NOMO-1 treated with dmso at 0.1 percent for 144 hours (cell line): ENCODE results near the gene TUT7.

Experiments used
- DNase-seq: peaks from one replicate; lab custom pipeline; 2025; ENCODE audit not compliant: unreplicated experiment; lab: John Stamatoyannopoulos, UW

The TUT7 gene

GRCh38 chr9:86259557-86259956 lies 94.7 kb downstream of the TUT7 start, which contains the start of gene C9orf153:
Gene C9orf153 (minus strand): TSS chr9:86259657. CDS start chr9:86229603, 30,054 bp downstream.
- DNase-seq = no peak

- no peak for DNase-seq
Observed at GRCh38 chr9:86257391-86257790, 96.8 kb downstream of the TUT7 start.

GRCh38 chr9:86256653-86257052 lies 97.6 kb downstream of the TUT7 start:
- no peak for DNase-seq

GRCh38 chr9:86253577-86253976 lies 100.6 kb downstream of the TUT7 start:
- DNase-seq = no peak

- DNase-seq = no peak
Observed at GRCh38 chr9:86252870-86253269, 101.3 kb downstream of the TUT7 start.

GRCh38 chr9:86250123-86250522 lies 104.1 kb downstream of the TUT7 start:
- DNase-seq = no peak

GRCh38 chr9:86248746-86249145 lies 105.5 kb downstream of the TUT7 start:
- no peak for DNase-seq

GRCh38 chr9:86246752-86247161 lies 107.5 kb downstream of the TUT7 start:
- DNase-seq = no peak

- no peak for DNase-seq
Observed at GRCh38 chr9:86242071-86242470, 112.1 kb downstream of the TUT7 start.

GRCh38 chr9:86241216-86241615 lies 113.0 kb downstream of the TUT7 start:
- no peak for DNase-seq

- no peak for DNase-seq
Observed at GRCh38 chr9:86238861-86239770, 115.1 kb downstream of the TUT7 start.
